GM23338 (cell line): Measurements from ENCODE around the gene DNAAF5. TPM values are rescaled to one million over a fixed set of nuclear protein-coding genes. Genes with fewer than 3 reads are reported as not detected.

Experiments used
- ATAC-seq: fragments of 200-7000 bp; cut with Tn5 transposase; 3 replicates; pipeline ENCODE4 v1.9.1; 2020
- DNase-seq: peaks from one replicate; pipeline ENCODE4 v3.0.0-alpha.2; 2015; ENCODE audit warnings: low spot score
- H2AFZ ChIP-seq: fragments of 200-600 bp; sonication (generic); 2 replicates; pipeline ENCODE4 v1.8.0; 2016; ENCODE audit warnings: antibody characterized with exemption, mild to moderate bottlenecking, moderate library complexity
- H3F3A ChIP-seq: fragments of 200-600 bp; sonication (generic); replicated peaks from 2 replicates; pipeline ENCODE4 v1.8.0; 2017; ENCODE audit warnings: antibody characterized with exemption, mixed run types, low read depth
- H3K27ac ChIP-seq: fragments of 200-600 bp; sonication (generic); 2 replicates; pipeline ENCODE4 v1.6.1; 2016; ENCODE audit warnings: low read depth
- H3K27me3 ChIP-seq: fragments of 200-600 bp; sonication (generic); 2 replicates; pipeline ENCODE4 v1.8.0; 2016; ENCODE audit warnings: mild to moderate bottlenecking, mixed run types, moderate library complexity; ENCODE audit not compliant: insufficient read depth
- H3K36me3 ChIP-seq: fragments of 200-600 bp; sonication (generic); 2 replicates; pipeline ENCODE4 v1.8.0; 2016; ENCODE audit warnings: mild to moderate bottlenecking; ENCODE audit not compliant: insufficient read depth
- H3K4me1 ChIP-seq: fragments of 200-600 bp; sonication (generic); 2 replicates; pipeline ENCODE4 v1.8.0; 2016; ENCODE audit warnings: mild to moderate bottlenecking, moderate library complexity; ENCODE audit not compliant: insufficient read depth
- H3K4me2 ChIP-seq: fragments of 200-600 bp; sonication (generic); 2 replicates; pipeline ENCODE4 v1.7.1; 2017; ENCODE audit warnings: mixed run types
- H3K4me3 ChIP-seq: fragments of 200-600 bp; sonication (generic); 2 replicates; pipeline ENCODE4 v1.6.1; 2016; ENCODE audit warnings: mixed run types
- H3K79me2 ChIP-seq: fragments of 200-600 bp; sonication (generic); replicated peaks from 2 replicates; pipeline ENCODE4 v1.8.0; 2017; ENCODE audit warnings: mild to moderate bottlenecking; ENCODE audit not compliant: insufficient read depth
- H3K9me2 ChIP-seq: fragments of 200-600 bp; sonication (generic); 2 replicates; pipeline ENCODE4 v1.8.0; 2017; ENCODE audit not compliant: insufficient read depth
- H4K20me1 ChIP-seq: fragments of 200-600 bp; sonication (generic); replicated peaks from 2 replicates; pipeline ENCODE4 v1.8.0; 2017; ENCODE audit warnings: mild to moderate bottlenecking; ENCODE audit not compliant: insufficient read depth
- H3K27ac Mint-ChIP-seq: 2 replicates; pipeline ENCODE4 v1.8.0; 2020; ENCODE audit warnings: inconsistent platforms, mild to moderate bottlenecking, moderate library complexity, mixed read lengths
- H3K27me3 Mint-ChIP-seq: 3 replicates; pipeline ENCODE4 v1.8.0; 2022; ENCODE audit warnings: low read depth, mild to moderate bottlenecking, moderate library complexity, mixed read lengths, inconsistent platforms; ENCODE audit not compliant: insufficient read depth, poor library complexity
- H3K36me3 Mint-ChIP-seq: 3 replicates; pipeline ENCODE4 v1.8.0; 2021; ENCODE audit warnings: low read depth, mild to moderate bottlenecking, inconsistent platforms, moderate library complexity, mixed read lengths
- H3K4me1 Mint-ChIP-seq: 3 replicates; pipeline ENCODE4 v1.8.0; 2020; ENCODE audit warnings: mild to moderate bottlenecking, inconsistent platforms, mixed read lengths
- H3K4me3 Mint-ChIP-seq: 3 replicates; pipeline ENCODE4 v1.8.0; 2021; ENCODE audit warnings: moderate library complexity, mild to moderate bottlenecking, inconsistent platforms, mixed read lengths
- H3K9me3 Mint-ChIP-seq: 3 replicates; pipeline ENCODE4 v1.8.0; 2020; ENCODE audit warnings: moderate library complexity, mild to moderate bottlenecking, inconsistent platforms, mixed read lengths
- CREB1 ChIP-seq: fragments of 250-450 bp; sonication (Bioruptor Pico); IDR thresholded peaks from 2 replicates; pipeline ENCODE4 v1.5.0; 2020; ENCODE audit warnings: low read depth, mild to moderate bottlenecking, moderate library complexity
- ETS1 ChIP-seq: IDR thresholded peaks from 2 replicates; pipeline ENCODE4 v1.6.1; 2016; ENCODE audit warnings: antibody characterized with exemption
- EZH2 ChIP-seq: fragments of 200-600 bp; sonication (generic); IDR thresholded peaks from one replicate; pipeline ENCODE4 v1.8.0; 2017; ENCODE audit warnings: antibody characterized with exemption, mild to moderate bottlenecking, low read depth; ENCODE audit not compliant: unreplicated experiment
- JUNB ChIP-seq: IDR thresholded peaks from one replicate; pipeline ENCODE4 v1.6.1; 2016; ENCODE audit warnings: antibody characterized with exemption; ENCODE audit not compliant: unreplicated experiment
- NANOG ChIP-seq: IDR thresholded peaks from 2 replicates; pipeline ENCODE4 v1.6.1; 2016; ENCODE audit warnings: antibody characterized with exemption, borderline replicate concordance
- POLR2AphosphoS5 ChIP-seq: IDR thresholded peaks from 2 replicates; pipeline ENCODE4 v1.6.1; 2016; ENCODE audit warnings: antibody characterized with exemption, low read depth
- REST ChIP-seq: IDR thresholded peaks from one replicate; pipeline ENCODE4 v1.6.1; 2018; ENCODE audit warnings: antibody characterized with exemption; ENCODE audit not compliant: unreplicated experiment
- STAT1 ChIP-seq: IDR thresholded peaks from one replicate; pipeline ENCODE4 v1.6.1; 2016; ENCODE audit warnings: antibody characterized with exemption; ENCODE audit not compliant: unreplicated experiment
- ZNF114 ChIP-seq: fragments of 250-450 bp; sonication (Bioruptor Pico); IDR thresholded peaks from 2 replicates; pipeline ENCODE4 v1.5.0; 2020; ENCODE audit warnings: mild to moderate bottlenecking, moderate library complexity
- ZNF331 ChIP-seq: fragments of 250-450 bp; sonication (Bioruptor Pico); IDR thresholded peaks from 2 replicates; pipeline ENCODE4 v1.5.0; 2020; ENCODE audit warnings: low read depth, mild to moderate bottlenecking, moderate library complexity
- polyA plus RNA-seq: library from polyadenylated mRNA; unstranded; fragments of >200 nt; fragmentation: Nextera tagmentation; extraction: Ambion mirVana; gene quantifications from 2 replicates; pipeline ENCODE4 v1.2.1, GENCODE V29; 2016
- total RNA-seq: library from RNA; depleted of rRNA; stranded (reverse); fragments of >200 nt; shearing (Covaris generic); gene quantifications from 2 replicates; pipeline ENCODE4 v1.2.3, GENCODE V29; 2014
- TF ChIP-seq, protein P1 (sequence below): fragments of 250-450 bp; sonication (Bioruptor Pico); IDR thresholded peaks from 2 replicates; pipeline ENCODE4 v1.5.0; 2020; ENCODE audit warnings: mild to moderate bottlenecking, moderate library complexity

DNAAF5 gene
- total and polyA plus RNA-seq, 2 experiments from 2014 or later: 20.4 to 86.7 TPM

DNA sequence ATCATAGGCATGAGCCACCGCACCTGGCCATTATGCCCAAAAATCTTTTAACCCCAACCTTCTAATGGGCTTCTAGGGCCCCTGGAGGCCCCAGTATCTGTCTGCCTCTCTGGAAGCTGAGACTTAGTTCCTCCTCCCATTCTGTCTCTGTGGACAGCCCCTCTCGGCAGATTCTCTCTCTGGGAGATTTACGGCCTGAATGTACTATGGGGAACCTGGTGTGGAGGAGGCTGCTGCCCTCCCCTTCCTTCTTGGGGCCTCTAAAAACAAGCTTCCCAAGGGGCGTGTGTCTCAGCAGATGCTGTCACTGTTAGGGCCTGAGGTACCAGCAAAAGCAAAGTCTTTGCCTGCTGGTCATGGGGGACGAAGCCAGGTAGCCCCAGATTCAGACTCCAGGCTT, 36.4 kb downstream of the DNAAF5 start (continued):
- TF ChIP-seq CREB1 (CRISPR knock-in tag) (no peak), REST (no peak), ZNF114 (no peak), STAT1 (no peak), ZNF331 (CRISPR knock-in tag) (no peak), POLR2AphosphoS5 (no peak), NANOG (no peak)

GRCh38 chr7:763762-764161, 37.3 kb downstream of the DNAAF5 start:
- no peak for ATAC-seq
- no peaks in the 10 kb centered on the region for H3K4me1 ChIP-seq
- Mint-ChIP-seq H3K4me3 (no peak overlapping the region), H3K27me3 (peaks cover 8% of the 10 kb centered on the region), H3K36me3 (peaks cover 71% of the 10 kb centered on the region), H3K9me3 (no peaks in the 10 kb centered on the region; the same call in 2 of the 3 replicates), H3K4me1 (no peaks in the 10 kb centered on the region; the same call in 2 of the 3 replicates), H3K27ac (no peak overlapping the region)
- peaks cover 5% of the 10 kb centered on the region for H4K20me1 ChIP-seq
- no peak overlapping the region for H3K4me3 ChIP-seq
- no peaks in the 10 kb centered on the region for H3K9me2 ChIP-seq
- H3K27ac ChIP-seq: no peak overlapping the region
- H3F3A ChIP-seq: no peaks in the 10 kb centered on the region
- TF ChIP-seq CREB1 (CRISPR knock-in tag) (no peak), ETS1 (no peak), REST (no peak), POLR2AphosphoS5 (no peak), ZNF331 (CRISPR knock-in tag) (no peak), JUNB (no peak), STAT1 (no peak), EZH2 (no peak), NANOG (no peak)
- TF ChIP-seq, protein P1, sequence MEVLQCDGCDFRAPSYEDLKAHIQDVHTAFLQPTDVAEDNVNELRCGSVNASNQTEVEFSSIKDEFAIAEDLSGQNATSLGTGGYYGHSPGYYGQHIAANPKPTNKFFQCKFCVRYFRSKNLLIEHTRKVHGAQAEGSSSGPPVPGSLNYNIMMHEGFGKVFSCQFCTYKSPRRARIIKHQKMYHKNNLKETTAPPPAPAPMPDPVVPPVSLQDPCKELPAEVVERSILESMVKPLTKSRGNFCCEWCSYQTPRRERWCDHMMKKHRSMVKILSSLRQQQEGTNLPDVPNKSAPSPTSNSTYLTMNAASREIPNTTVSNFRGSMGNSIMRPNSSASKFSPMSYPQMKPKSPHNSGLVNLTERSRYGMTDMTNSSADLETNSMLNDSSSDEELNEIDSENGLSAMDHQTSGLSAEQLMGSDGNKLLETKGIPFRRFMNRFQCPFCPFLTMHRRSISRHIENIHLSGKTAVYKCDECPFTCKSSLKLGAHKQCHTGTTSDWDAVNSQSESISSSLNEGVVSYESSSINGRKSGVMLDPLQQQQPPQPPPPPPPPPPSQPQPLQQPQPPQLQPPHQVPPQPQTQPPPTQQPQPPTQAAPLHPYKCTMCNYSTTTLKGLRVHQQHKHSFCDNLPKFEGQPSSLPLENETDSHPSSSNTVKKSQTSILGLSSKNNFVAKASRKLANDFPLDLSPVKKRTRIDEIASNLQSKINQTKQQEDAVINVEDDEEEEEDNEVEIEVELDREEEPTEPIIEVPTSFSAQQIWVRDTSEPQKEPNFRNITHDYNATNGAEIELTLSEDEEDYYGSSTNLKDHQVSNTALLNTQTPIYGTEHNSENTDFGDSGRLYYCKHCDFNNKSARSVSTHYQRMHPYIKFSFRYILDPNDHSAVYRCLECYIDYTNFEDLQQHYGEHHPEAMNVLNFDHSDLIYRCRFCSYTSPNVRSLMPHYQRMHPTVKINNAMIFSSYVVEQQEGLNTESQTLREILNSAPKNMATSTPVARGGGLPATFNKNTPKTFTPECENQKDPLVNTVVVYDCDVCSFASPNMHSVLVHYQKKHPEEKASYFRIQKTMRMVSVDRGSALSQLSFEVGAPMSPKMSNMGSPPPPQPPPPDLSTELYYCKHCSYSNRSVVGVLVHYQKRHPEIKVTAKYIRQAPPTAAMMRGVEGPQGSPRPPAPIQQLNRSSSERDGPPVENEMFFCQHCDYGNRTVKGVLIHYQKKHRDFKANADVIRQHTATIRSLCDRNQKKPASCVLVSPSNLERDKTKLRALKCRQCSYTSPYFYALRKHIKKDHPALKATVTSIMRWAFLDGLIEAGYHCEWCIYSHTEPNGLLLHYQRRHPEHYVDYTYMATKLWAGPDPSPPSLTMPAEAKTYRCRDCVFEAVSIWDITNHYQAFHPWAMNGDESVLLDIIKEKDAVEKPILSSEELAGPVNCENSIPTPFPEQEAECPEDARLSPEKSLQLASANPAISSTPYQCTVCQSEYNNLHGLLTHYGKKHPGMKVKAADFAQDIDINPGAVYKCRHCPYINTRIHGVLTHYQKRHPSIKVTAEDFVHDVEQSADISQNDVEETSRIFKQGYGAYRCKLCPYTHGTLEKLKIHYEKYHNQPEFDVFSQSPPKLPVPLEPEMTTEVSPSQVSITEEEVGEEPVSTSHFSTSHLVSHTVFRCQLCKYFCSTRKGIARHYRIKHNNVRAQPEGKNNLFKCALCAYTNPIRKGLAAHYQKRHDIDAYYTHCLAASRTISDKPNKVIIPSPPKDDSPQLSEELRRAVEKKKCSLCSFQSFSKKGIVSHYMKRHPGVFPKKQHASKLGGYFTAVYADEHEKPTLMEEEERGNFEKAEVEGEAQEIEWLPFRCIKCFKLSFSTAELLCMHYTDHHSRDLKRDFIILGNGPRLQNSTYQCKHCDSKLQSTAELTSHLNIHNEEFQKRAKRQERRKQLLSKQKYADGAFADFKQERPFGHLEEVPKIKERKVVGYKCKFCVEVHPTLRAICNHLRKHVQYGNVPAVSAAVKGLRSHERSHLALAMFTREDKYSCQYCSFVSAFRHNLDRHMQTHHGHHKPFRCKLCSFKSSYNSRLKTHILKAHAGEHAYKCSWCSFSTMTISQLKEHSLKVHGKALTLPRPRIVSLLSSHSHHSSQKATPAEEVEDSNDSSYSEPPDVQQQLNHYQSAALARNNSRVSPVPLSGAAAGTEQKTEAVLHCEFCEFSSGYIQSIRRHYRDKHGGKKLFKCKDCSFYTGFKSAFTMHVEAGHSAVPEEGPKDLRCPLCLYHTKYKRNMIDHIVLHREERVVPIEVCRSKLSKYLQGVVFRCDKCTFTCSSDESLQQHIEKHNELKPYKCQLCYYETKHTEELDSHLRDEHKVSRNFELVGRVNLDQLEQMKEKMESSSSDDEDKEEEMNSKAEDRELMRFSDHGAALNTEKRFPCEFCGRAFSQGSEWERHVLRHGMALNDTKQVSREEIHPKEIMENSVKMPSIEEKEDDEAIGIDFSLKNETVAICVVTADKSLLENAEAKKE (CRISPR knock-in tag): no peak
- no peaks in the 10 kb centered on the region for H3K27me3 ChIP-seq
- peaks cover 26% of the 10 kb centered on the region for H3K36me3 ChIP-seq
- DNase-seq: no peak
- no peak overlapping the region for H2AFZ ChIP-seq
- H3K79me2 ChIP-seq: no peaks in the 10 kb centered on the region
- no peak overlapping the region for H3K4me2 ChIP-seq
